ENCODE results near the gene LONRF2.
"Not testable (repeated sequence)": the region's sequence is repeated elsewhere in the genome, so short reads cannot be mapped to it uniquely, and the experiment has no call there.

Gene LONRF2

GRCh38 chr2:100321866-100322820, at the start of gene LONRF2:
TSS of gene LONRF2 (minus strand) at chr2:100322501. CDS start at chr2:100322093, 408 bp downstream.
- H3K4me1 ChIP-seq (ENCODE audit: insufficient read depth, low read length): no peaks in the 10 kb centered on the region
- H3K9me3 ChIP-seq (ENCODE audit: control insufficient read depth, insufficient read depth, low read length): peaks cover 6% of the 10 kb centered on the region; the same call in 1 of the 2 replicates
- H3K36me3 ChIP-seq (ENCODE audit: insufficient read depth, low read length): no peaks in the 10 kb centered on the region
- H3K9ac ChIP-seq (ENCODE audit: low read depth, low read length): peak within 1 kb of the TSS; percentile 52

- no peaks in the 10 kb centered on the region for H3K36me3 ChIP-seq (ENCODE audit: insufficient read depth, low read length)
Measured at GRCh38 chr2:100367163-100367562, 44.9 kb upstream of the LONRF2 start.

DNA sequence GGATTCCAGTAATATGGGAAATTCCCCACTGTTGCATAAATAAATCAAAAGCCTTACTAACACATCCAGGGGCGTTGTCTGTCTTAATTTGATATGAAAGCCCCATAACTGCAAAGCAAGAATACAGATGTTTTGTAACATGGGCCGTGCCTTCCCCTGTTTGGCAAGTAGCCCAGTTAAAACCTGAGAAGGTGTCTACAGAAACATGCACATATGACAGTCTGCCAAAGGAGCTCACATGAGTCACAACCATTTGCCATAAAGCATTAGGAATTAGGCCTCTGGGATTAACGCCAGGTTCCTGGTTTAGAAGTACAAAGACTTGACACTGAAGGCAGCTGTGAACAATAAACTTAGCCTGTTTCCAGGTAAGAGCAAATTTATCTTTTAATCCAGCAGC, 43.1 kb upstream of the LONRF2 start:
- Histone ChIP-seq H3K9ac (ENCODE audit: low read depth, low read length) (no peak overlapping the region), H3K4me1 (ENCODE audit: insufficient read depth, low read length) (0 out of 2 replicates have a peak, but pooled peaks cover 3% of the 10 kb centered on the region), H3K9me3 (ENCODE audit: control insufficient read depth, insufficient read depth, low read length) (peaks cover 4% of the 10 kb centered on the region; the same call in 1 of the 2 replicates), H3K36me3 (ENCODE audit: insufficient read depth, low read length) (no peaks in the 10 kb centered on the region)

More at GRCh38 chr2:100367163-100367562, 44.9 kb upstream of the LONRF2 start:
- Histone ChIP-seq H3K4me1 (ENCODE audit: insufficient read depth, low read length) (0 out of 2 replicates have a peak, but pooled peaks cover 3% of the 10 kb centered on the region), H3K9ac (ENCODE audit: low read depth, low read length) (no peak overlapping the region), H3K9me3 (ENCODE audit: control insufficient read depth, insufficient read depth, low read length) (no peaks in the 10 kb centered on the region)

DNA sequence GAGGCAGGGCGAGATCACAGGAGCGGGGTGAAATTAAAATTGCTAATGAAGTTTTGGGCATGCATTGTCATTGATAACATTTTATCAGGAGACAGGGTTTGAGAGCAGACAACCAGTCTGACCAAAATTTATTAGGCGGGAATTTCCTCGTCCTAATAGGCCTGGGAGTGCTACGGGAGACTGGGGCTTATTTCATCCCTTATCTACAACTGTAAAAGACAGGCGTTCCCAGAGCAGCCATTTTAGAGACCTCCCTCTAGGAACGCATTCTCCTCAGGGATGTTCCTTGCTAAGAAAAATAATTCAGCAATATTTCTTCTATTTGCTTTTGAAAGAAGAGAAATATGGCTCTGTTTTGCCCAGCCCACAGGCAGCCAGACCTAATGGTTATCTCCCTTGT, 40.0 kb upstream of the LONRF2 start:
- H3K36me3 ChIP-seq (ENCODE audit: insufficient read depth, low read length); H3K9ac ChIP-seq (ENCODE audit: low read depth, low read length); H3K9me3 ChIP-seq (ENCODE audit: control insufficient read depth, insufficient read depth, low read length); H3K4me1 ChIP-seq (ENCODE audit: insufficient read depth, low read length): not testable (repeated sequence)

DNA sequence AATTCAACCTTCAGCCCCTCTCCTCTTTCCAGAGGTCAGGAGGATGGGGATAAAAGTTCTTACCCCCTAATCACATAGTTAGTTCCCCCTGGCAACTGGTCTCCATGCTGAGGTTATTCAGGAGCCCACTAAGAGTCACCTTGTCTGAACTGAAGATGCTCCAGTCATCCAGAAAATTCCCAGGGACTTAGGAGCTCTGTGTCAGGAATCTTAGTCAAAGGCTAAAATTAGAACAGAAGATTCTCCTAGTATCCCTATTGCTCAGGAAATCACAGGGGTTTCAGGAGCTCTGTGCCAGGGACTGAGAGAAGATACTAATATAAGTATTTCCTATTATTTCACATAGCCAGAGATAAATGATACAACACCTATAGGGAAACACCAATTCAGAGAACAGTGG, 37.3 kb upstream of the LONRF2 start:
- peaks cover 6% of the 10 kb centered on the region; the same call in 1 of the 2 replicates for H3K9me3 ChIP-seq (ENCODE audit: control insufficient read depth, insufficient read depth, low read length)
- H3K4me1 ChIP-seq (ENCODE audit: insufficient read depth, low read length): no peaks in the 10 kb centered on the region
- no peaks in the 10 kb centered on the region for H3K36me3 ChIP-seq (ENCODE audit: insufficient read depth, low read length)
- no peak overlapping the region for H3K9ac ChIP-seq (ENCODE audit: low read depth, low read length)

GRCh38 chr2:100358554-100358953, 36.3 kb upstream of the LONRF2 start:
- peaks cover 6% of the 10 kb centered on the region; the same call in 1 of the 2 replicates for H3K9me3 ChIP-seq (ENCODE audit: control insufficient read depth, insufficient read depth, low read length)
- H3K4me1 ChIP-seq (ENCODE audit: insufficient read depth, low read length): no peaks in the 10 kb centered on the region
- H3K9ac ChIP-seq (ENCODE audit: low read depth, low read length): no peak overlapping the region
- no peaks in the 10 kb centered on the region for H3K36me3 ChIP-seq (ENCODE audit: insufficient read depth, low read length)

GRCh38 chr2:100352521-100352920, 30.2 kb upstream of the LONRF2 start:
- Histone ChIP-seq H3K9me3 (ENCODE audit: control insufficient read depth, insufficient read depth, low read length) (peaks cover 3% of the 10 kb centered on the region; the same call in 1 of the 2 replicates), H3K4me1 (ENCODE audit: insufficient read depth, low read length) (no peaks in the 10 kb centered on the region), H3K36me3 (ENCODE audit: insufficient read depth, low read length) (no peaks in the 10 kb centered on the region), H3K9ac (ENCODE audit: low read depth, low read length) (no peak overlapping the region)

GRCh38 chr2:100350661-100351185, 28.4 kb upstream of the LONRF2 start:
- peaks cover 1% of the 10 kb centered on the region; the same call in 1 of the 2 replicates for H3K9me3 ChIP-seq (ENCODE audit: control insufficient read depth, insufficient read depth, low read length)

DNA sequence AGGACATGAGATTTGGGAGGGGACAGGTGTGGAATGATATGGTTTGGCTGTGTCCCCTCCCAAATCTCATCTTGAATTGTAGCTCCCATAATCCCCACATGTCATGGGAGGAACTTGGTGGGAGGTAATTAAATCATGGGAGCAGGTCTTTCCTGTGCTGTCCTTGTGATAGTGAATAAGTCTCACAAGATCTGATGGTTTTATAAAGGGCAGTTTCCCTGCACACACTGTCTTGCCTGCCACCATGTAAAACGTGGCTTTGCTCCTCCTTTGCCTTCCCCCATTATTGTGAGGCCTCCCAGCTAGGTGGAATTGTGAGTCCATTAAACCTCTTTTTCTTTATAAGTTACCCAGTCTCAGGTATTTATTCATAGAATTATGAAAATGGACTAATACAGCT, 22.8 kb upstream of the LONRF2 start:
- not testable (repeated sequence) for H3K4me1 ChIP-seq (ENCODE audit: insufficient read depth, low read length); H3K9me3 ChIP-seq (ENCODE audit: control insufficient read depth, insufficient read depth, low read length); H3K36me3 ChIP-seq (ENCODE audit: insufficient read depth, low read length); H3K9ac ChIP-seq (ENCODE audit: low read depth, low read length)

More at GRCh38 chr2:100350661-100351185, 28.4 kb upstream of the LONRF2 start:
- Histone ChIP-seq H3K36me3 (ENCODE audit: insufficient read depth, low read length) (no peaks in the 10 kb centered on the region), H3K4me1 (ENCODE audit: insufficient read depth, low read length) (no peaks in the 10 kb centered on the region), H3K9ac (ENCODE audit: low read depth, low read length) (no peak overlapping the region)

DNA sequence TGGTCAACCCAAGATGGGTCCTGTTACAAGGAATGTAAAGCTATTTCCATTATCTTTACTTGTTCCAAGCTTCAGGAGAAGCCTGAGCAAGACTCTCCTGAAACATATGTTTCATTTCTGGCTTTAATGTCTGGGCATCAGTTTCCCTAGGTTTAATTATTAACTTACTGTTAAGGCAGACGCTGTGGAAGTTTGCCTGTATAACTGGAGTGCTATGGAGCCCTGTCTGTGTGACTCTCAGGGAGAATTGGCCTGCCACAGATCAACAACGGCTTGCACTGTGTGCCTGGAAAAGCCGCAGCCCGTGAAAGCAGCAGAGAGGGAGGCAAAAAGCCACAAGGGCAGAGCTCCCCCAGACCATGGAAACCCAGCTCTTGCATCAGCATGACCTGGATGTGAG, 22.1 kb upstream of the LONRF2 start:
- no peaks in the 10 kb centered on the region for H3K4me1 ChIP-seq (ENCODE audit: insufficient read depth, low read length)
- H3K9ac ChIP-seq (ENCODE audit: low read depth, low read length): no peak overlapping the region
- H3K36me3 ChIP-seq (ENCODE audit: insufficient read depth, low read length): no peaks in the 10 kb centered on the region
- H3K9me3 ChIP-seq (ENCODE audit: control insufficient read depth, insufficient read depth, low read length): 0 out of 2 replicates have a peak, but pooled peaks cover 3% of the 10 kb centered on the region

- H3K36me3 ChIP-seq (ENCODE audit: insufficient read depth, low read length); H3K4me1 ChIP-seq (ENCODE audit: insufficient read depth, low read length); H3K9ac ChIP-seq (ENCODE audit: low read depth, low read length); H3K9me3 ChIP-seq (ENCODE audit: control insufficient read depth, insufficient read depth, low read length): not testable (repeated sequence)
Measured at GRCh38 chr2:100342466-100342865, 20.2 kb upstream of the LONRF2 start.

DNA sequence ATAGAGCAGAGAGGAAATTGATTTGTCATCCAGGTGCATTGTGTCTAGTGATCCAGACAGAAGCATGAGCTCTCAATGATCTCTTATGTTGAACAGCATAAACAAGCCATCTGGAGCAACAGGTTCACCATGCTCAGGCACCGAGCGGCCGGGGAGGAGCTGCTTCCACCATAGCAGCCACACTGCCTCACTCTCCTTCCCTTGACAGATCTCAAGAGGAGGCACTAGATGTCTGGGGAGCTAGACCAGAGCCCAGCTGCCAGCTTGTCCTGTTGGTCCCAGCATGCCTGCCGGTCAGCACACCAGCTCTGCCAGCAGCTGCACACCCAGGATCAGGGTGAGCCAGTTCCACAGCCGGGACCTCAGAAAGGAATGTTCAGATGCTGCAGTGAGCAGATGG, 17.5 kb upstream of the LONRF2 start:
- Histone ChIP-seq H3K4me1 (ENCODE audit: insufficient read depth, low read length) (no peaks in the 10 kb centered on the region), H3K36me3 (ENCODE audit: insufficient read depth, low read length) (no peaks in the 10 kb centered on the region), H3K9ac (ENCODE audit: low read depth, low read length) (no peak overlapping the region), H3K9me3 (ENCODE audit: control insufficient read depth, insufficient read depth, low read length) (no peaks in the 10 kb centered on the region)

- Histone ChIP-seq H3K9me3 (ENCODE audit: control insufficient read depth, insufficient read depth, low read length) (no peaks in the 10 kb centered on the region; the same call in 1 of the 2 replicates), H3K4me1 (ENCODE audit: insufficient read depth, low read length) (no peaks in the 10 kb centered on the region), H3K9ac (ENCODE audit: low read depth, low read length) (no peak overlapping the region), H3K36me3 (ENCODE audit: insufficient read depth, low read length) (no peaks in the 10 kb centered on the region)
Measured at GRCh38 chr2:100334929-100335328, 12.6 kb upstream of the LONRF2 start.

- no peaks in the 10 kb centered on the region for H3K36me3 ChIP-seq (ENCODE audit: insufficient read depth, low read length)
- H3K4me1 ChIP-seq (ENCODE audit: insufficient read depth, low read length): no peaks in the 10 kb centered on the region
- no peaks in the 10 kb centered on the region; the same call in 1 of the 2 replicates for H3K9me3 ChIP-seq (ENCODE audit: control insufficient read depth, insufficient read depth, low read length)
- H3K9ac ChIP-seq (ENCODE audit: low read depth, low read length): no peak overlapping the region
Measured at GRCh38 chr2:100327742-100328141, 5.4 kb upstream of the LONRF2 start.

Measured in ES-I3 (cell line).